OCI-LY1 (cell line): Measurements from ENCODE around the gene TRIO.

ENCODE experiments used
- CTCF ChIP-seq: fragments of 200-600 bp; sonication (generic), shearing (Covaris generic); IDR thresholded peaks from 2 replicates; pipeline ENCODE4 v1.5.1; 2017; ENCODE audit warnings: mild to moderate bottlenecking, antibody characterized with exemption, low read length, moderate library complexity, mixed read lengths
- EZH2 ChIP-seq: fragments of 200-600 bp; sonication (generic), shearing (Covaris generic); IDR thresholded peaks from 2 replicates; pipeline ENCODE4 v1.8.0; 2017; ENCODE audit warnings: borderline replicate concordance, mixed run types, mild to moderate bottlenecking, antibody characterized with exemption, low read length, moderate library complexity, mixed read lengths

GRCh38 chr5:14238272-14238671 is 95.1 kb downstream of the TRIO start:
- TF ChIP-seq EZH2 (no peak), CTCF (no peak)
